Stimulated activated naive B cell treated with anti-CD40 and anti-IgM and Interleukin-4, amounts not matched to agents 10 μg/mL and 1 μg/mL and 100 μg/mL, for 72 hours (primary cell): Measurements from ENCODE around the gene CFAP97D2.

Experiments used
- ATAC-seq, 2 donors: fragments of 150-1000 bp; cut with Tn5 transposase; replicated peaks; 2 replicates each; pipeline ENCODE4 v1.10.0; 2021; ENCODE audit warnings: moderate library complexity in 1 of 2
- DNase-seq: peaks from one replicate; pipeline ENCODE4 v3.0.0; 2021
- H3K27ac Mint-ChIP-seq: one replicate; pipeline ENCODE4 v1.8.0; 2022; ENCODE audit warnings: mild to moderate bottlenecking, mixed read lengths
- H3K27me3 Mint-ChIP-seq, 2 donors: one replicate each; pipeline ENCODE4 v1.8.0; 2022; ENCODE audit warnings: mixed read lengths in 2 of 2
- H3K36me3 Mint-ChIP-seq, 2 donors: one replicate each; pipeline ENCODE4 v1.8.0; 2022; ENCODE audit warnings: mixed read lengths in 2 of 2, mild to moderate bottlenecking in 1 of 2
- H3K4me1 Mint-ChIP-seq, 2 donors: one replicate each; pipeline ENCODE4 v1.8.0; 2022; ENCODE audit warnings: mixed read lengths in 2 of 2, mild to moderate bottlenecking in 1 of 2
- H3K4me3 Mint-ChIP-seq, 2 donors: one replicate each; pipeline ENCODE4 v1.8.0; 2022; ENCODE audit warnings: mild to moderate bottlenecking in 2 of 2, mixed read lengths in 2 of 2, moderate library complexity in 1 of 2
- H3K9me3 Mint-ChIP-seq, 2 donors: one replicate each; pipeline ENCODE4 v1.8.0; 2022; ENCODE audit warnings: mixed read lengths in 2 of 2, mild to moderate bottlenecking in 1 of 2

Gene CFAP97D2

GRCh38 chr13:114222461-114222968 lies 43.5 kb downstream of the CFAP97D2 start:
- H3K4me1 Mint-ChIP-seq, result peaks cover 29 to 50% of the 10 kb centered on the region in 2 donors
- peaks cover 3 to 4% of the 10 kb centered on the region in 2 donors for H3K27me3 Mint-ChIP-seq
- peak overlapping the region; percentile 60 for H3K27ac Mint-ChIP-seq
- ATAC-seq, result peak; percentile 42 to 52
- H3K36me3 Mint-ChIP-seq, result no peaks in the 10 kb centered on the region
- no peaks in the 10 kb centered on the region for H3K9me3 Mint-ChIP-seq
- H3K4me3 Mint-ChIP-seq, result peak overlapping the region; percentile 36 to 57
- no peak for DNase-seq

DNA sequence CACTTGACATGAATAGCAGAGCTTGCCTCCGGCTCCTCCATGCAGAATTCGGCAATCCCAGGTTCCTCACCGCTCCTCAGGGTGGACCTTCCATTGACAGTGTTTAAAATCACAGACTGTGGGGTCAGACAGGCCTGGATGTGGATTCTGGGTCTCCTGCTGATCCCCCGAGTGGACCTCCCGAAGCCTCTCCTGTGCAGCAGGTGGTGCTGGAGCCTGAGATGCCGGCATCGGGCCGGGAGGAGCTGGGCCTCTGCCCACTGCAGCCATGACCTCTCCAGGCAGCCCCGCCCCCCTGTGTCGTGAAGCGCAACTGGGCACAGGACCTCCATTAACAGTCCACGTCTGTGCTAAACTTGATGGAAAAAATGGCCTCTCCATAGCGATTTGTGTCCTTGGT lies 45.1 kb downstream of the CFAP97D2 start:
- Mint-ChIP-seq H3K4me3 (no peak overlapping the region), H3K4me1 (peaks cover 31 to 52% of the 10 kb centered on the region in 2 donors), H3K36me3 (no peaks in the 10 kb centered on the region), H3K27me3 (peaks cover 9 to 17% of the 10 kb centered on the region in 2 donors), H3K27ac (no peak overlapping the region), H3K9me3 (no peaks in the 10 kb centered on the region)
- ATAC-seq, result no peak
- no peak for DNase-seq

GRCh38 chr13:114225610-114226009 lies 46.6 kb downstream of the CFAP97D2 start:
- DNase-seq (no peak), ATAC-seq (no peak)
- Mint-ChIP-seq H3K9me3 (no peaks in the 10 kb centered on the region), H3K27me3 (peaks cover 17 to 31% of the 10 kb centered on the region in 2 donors), H3K36me3 (no peaks in the 10 kb centered on the region), H3K27ac (peak overlapping the region; percentile 51), H3K4me1 (peaks cover 34 to 48% of the 10 kb centered on the region in 2 donors), H3K4me3 (no peak overlapping the region)

DNA sequence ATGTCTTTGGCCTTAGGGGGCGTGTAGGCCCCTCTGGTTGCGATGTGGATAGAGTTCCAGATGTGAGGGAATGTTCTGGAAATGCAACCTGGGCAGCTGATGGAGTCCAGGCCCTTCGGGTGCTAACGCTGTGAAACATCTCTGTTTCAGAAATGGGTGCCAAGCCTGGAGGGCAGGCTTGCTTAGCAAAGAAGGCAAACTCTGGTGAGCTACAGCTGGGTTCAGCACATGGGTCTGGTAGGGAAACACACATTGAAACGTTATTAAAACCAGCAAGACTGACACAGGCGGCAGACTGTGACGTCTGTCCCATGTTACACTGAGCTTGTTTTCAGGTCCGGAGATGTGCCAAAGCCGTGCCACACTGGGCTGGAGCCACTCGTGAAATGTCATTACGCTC lies 47.0 kb downstream of the CFAP97D2 start:
- Mint-ChIP-seq H3K36me3 (peaks cover 0 to 1% of the 10 kb centered on the region in 2 donors), H3K27me3 (peaks cover 21 to 36% of the 10 kb centered on the region in 2 donors), H3K27ac (peak overlapping the region; percentile 51), H3K9me3 (no peaks in the 10 kb centered on the region), H3K4me1 (peaks cover 34 to 47% of the 10 kb centered on the region in 2 donors), H3K4me3 (no peak overlapping the region)
- ATAC-seq (peak; percentile 50 to 61), DNase-seq (peak; percentile 20)

DNA sequence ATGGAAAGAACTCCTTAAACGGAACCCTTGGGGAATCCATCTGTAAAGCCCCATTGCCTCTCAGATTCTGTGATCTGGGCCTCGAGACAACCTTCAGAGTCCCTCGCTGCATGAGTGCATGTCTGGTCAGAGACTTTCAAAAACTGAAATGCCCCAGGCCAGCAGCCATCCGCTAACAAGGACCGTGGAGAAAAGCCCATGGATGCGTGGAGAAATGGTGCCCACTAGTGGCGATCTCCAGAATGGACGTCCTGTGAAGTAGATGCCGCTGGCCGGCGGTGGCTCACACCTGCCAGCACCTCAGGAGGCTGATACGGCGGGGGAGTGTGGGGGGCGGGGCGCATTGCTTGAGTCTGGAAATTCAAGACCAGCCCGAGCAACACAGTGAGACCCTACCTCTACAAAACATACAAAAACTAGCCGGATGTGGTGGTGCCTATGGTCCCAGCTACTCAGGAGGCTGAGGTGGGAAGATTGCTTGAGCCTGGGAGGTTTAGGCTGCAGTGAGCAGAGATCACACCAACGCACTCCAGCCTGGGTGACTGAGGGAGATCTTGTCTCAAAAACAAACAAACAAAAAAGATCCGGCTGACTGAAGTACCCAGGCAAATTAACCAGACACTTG lies 47.8 kb downstream of the CFAP97D2 start:
- H3K9me3 Mint-ChIP-seq, result no peaks in the 10 kb centered on the region
- peaks cover 32 to 41% of the 10 kb centered on the region in 2 donors for H3K4me1 Mint-ChIP-seq
- H3K36me3 Mint-ChIP-seq, result peaks cover 0 to 1% of the 10 kb centered on the region in 2 donors
- H3K27ac Mint-ChIP-seq, result no peak overlapping the region
- H3K4me3 Mint-ChIP-seq, result no peak overlapping the region
- H3K27me3 Mint-ChIP-seq, result peaks cover 21 to 43% of the 10 kb centered on the region in 2 donors
- ATAC-seq (peak; percentile 85 to 87), DNase-seq (peak; percentile 82)

GRCh38 chr13:114227528-114227927 lies 48.5 kb downstream of the CFAP97D2 start:
- no peak for ATAC-seq
- H3K36me3 Mint-ChIP-seq, result peaks cover 0 to 1% of the 10 kb centered on the region in 2 donors
- peaks cover 21 to 46% of the 10 kb centered on the region in 2 donors for H3K27me3 Mint-ChIP-seq
- no peak overlapping the region for H3K27ac Mint-ChIP-seq
- no peak for DNase-seq
- peaks cover 27 to 41% of the 10 kb centered on the region in 2 donors for H3K4me1 Mint-ChIP-seq
- no peak overlapping the region for H3K4me3 Mint-ChIP-seq
- no peaks in the 10 kb centered on the region for H3K9me3 Mint-ChIP-seq

DNA sequence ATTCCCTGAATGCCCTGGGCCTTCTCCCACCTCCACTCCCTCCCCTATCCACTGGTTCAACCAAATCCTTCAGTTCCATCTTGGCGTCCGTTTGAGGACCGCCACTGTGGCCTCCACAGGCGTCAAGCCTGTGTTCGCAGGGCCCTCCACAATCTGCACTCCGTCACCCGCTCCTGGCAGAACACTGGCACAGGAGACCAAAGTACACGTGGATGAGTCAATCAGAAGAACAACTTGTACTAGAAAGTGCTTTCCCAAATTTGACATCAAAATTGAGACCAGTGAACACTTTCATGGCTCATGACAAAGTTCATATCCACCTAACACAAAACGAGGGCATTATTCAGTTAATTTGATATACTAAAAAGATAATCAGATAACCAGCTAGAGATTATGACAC lies 49.1 kb downstream of the CFAP97D2 start:
- no peak for ATAC-seq

GRCh38 chr13:114229506-114229905 lies 50.4 kb downstream of the CFAP97D2 start:
- Mint-ChIP-seq H3K4me3 (no peak overlapping the region), H3K36me3 (peaks cover 3 to 4% of the 10 kb centered on the region in 2 donors), H3K4me1 (peaks cover 28 to 41% of the 10 kb centered on the region in 2 donors), H3K27me3 (peaks cover 21 to 46% of the 10 kb centered on the region in 2 donors), H3K27ac (no peak overlapping the region), H3K9me3 (peaks cover 5 to 6% of the 10 kb centered on the region in 2 donors)
- DNase-seq (no peak), ATAC-seq (no peak)

More for the DNA sequence above, 49.1 kb downstream of the CFAP97D2 start:
- no peak overlapping the region for H3K27ac Mint-ChIP-seq
- no peak overlapping the region for H3K4me3 Mint-ChIP-seq
- peaks cover 0 to 1% of the 10 kb centered on the region in 2 donors for H3K36me3 Mint-ChIP-seq
- H3K27me3 Mint-ChIP-seq, result peaks cover 21 to 46% of the 10 kb centered on the region in 2 donors
- peaks cover 25 to 37% of the 10 kb centered on the region in 2 donors for H3K4me1 Mint-ChIP-seq
- H3K9me3 Mint-ChIP-seq, result no peaks in the 10 kb centered on the region
- no peak for DNase-seq

- DNase-seq (no peak), ATAC-seq (no peak)
- H3K27me3 Mint-ChIP-seq, result peaks cover 21 to 46% of the 10 kb centered on the region in 2 donors
- H3K4me3 Mint-ChIP-seq, result no peak overlapping the region
- peaks cover 4% of the 10 kb centered on the region in 2 donors for H3K36me3 Mint-ChIP-seq
- H3K4me1 Mint-ChIP-seq, result peaks cover 25 to 39% of the 10 kb centered on the region in 2 donors
- H3K9me3 Mint-ChIP-seq, result peaks cover 6 to 7% of the 10 kb centered on the region in 2 donors
- H3K27ac Mint-ChIP-seq, result no peak overlapping the region
Measured at GRCh38 chr13:114230117-114230516, 51.1 kb downstream of the CFAP97D2 start.

GRCh38 chr13:114230575-114230974 lies 51.5 kb downstream of the CFAP97D2 start:
- H3K36me3 Mint-ChIP-seq, result peaks cover 4% of the 10 kb centered on the region in 2 donors
- peaks cover 21 to 46% of the 10 kb centered on the region in 2 donors for H3K27me3 Mint-ChIP-seq
- H3K9me3 Mint-ChIP-seq, result peaks cover 6 to 7% of the 10 kb centered on the region in 2 donors
- peaks cover 26 to 40% of the 10 kb centered on the region in 2 donors for H3K4me1 Mint-ChIP-seq
- no peak overlapping the region for H3K27ac Mint-ChIP-seq
- ATAC-seq (no peak), DNase-seq (no peak)
- H3K4me3 Mint-ChIP-seq, result no peak overlapping the region

- Mint-ChIP-seq H3K4me3 (no peak overlapping the region), H3K27me3 (peaks cover 21 to 46% of the 10 kb centered on the region in 2 donors), H3K4me1 (peaks cover 19 to 33% of the 10 kb centered on the region in 2 donors), H3K36me3 (peaks cover 4% of the 10 kb centered on the region in 2 donors), H3K9me3 (peaks cover 6 to 7% of the 10 kb centered on the region in 2 donors), H3K27ac (no peak overlapping the region)
- no peak for DNase-seq
- no peak for ATAC-seq
Measured at GRCh38 chr13:114231886-114232285, 52.8 kb downstream of the CFAP97D2 start.

GRCh38 chr13:114234266-114234644 lies 55.2 kb downstream of the CFAP97D2 start:
- H3K4me1 Mint-ChIP-seq, result peaks cover 17 to 25% of the 10 kb centered on the region in 2 donors
- peaks cover 6 to 7% of the 10 kb centered on the region in 2 donors for H3K9me3 Mint-ChIP-seq
- H3K27ac Mint-ChIP-seq, result peak overlapping the region; percentile 94
- H3K27me3 Mint-ChIP-seq, result peaks cover 11 to 28% of the 10 kb centered on the region in 2 donors
- peaks cover 11 to 14% of the 10 kb centered on the region in 2 donors for H3K36me3 Mint-ChIP-seq
- DNase-seq (no peak), ATAC-seq (no peak)
- peak overlapping the region; percentile 86 to 95 for H3K4me3 Mint-ChIP-seq

- Mint-ChIP-seq H3K27ac (peak within 1 kb of the TSS; percentile 94), H3K27me3 (peaks cover 11 to 23% of the 10 kb centered on the region in 2 donors), H3K9me3 (peaks cover 6 to 7% of the 10 kb centered on the region in 2 donors), H3K4me1 (peaks cover 17 to 25% of the 10 kb centered on the region in 2 donors), H3K36me3 (peaks cover 11 to 17% of the 10 kb centered on the region in 2 donors), H3K4me3 (peak within 1 kb of the TSS; percentile 86 to 95)
- DNase-seq, result peak; percentile 85
- peak; percentile 94 for ATAC-seq
Measured at GRCh38 chr13:114234645-114235421, 55.8 kb downstream of the CFAP97D2 start, which contains the start of gene CDC16. Gene CDC16 (plus strand): TSS chr13:114234897. CDS start chr13:114235085, 188 bp downstream.

- DNase-seq (no peak), ATAC-seq (no peak)
- Mint-ChIP-seq H3K4me1 (peaks cover 14 to 25% of the 10 kb centered on the region in 2 donors), H3K4me3 (peak overlapping the region; percentile 86 to 95), H3K27ac (peak overlapping the region; percentile 94), H3K27me3 (peaks cover 3 to 14% of the 10 kb centered on the region in 2 donors), H3K36me3 (peaks cover 11 to 17% of the 10 kb centered on the region in 2 donors), H3K9me3 (peaks cover 6 to 7% of the 10 kb centered on the region in 2 donors)
Measured at GRCh38 chr13:114235697-114236096, 56.6 kb downstream of the CFAP97D2 start.
